Mesenteric fat pad (tissue), 1 donor: ENCODE measurements around the gene SZT2. TPM values are rescaled to one million over a fixed set of nuclear protein-coding genes. Genes with fewer than 3 reads are reported as not detected.
"Not testable (repeated sequence)": the region's sequence is repeated elsewhere in the genome, so short reads cannot be mapped to it uniquely, and the experiment has no call there.

ENCODE experiments used
- DNase-seq: peaks from one replicate; pipeline ENCODE4 v3.0.0-alpha.2; 2020; ENCODE audit warnings: low spot score
- total RNA-seq: library from RNA; stranded (reverse); fragmentation: NEBNext Ultra II Directional; extraction: Animal tissue kit (Norgen Biotek cat#: 25700); gene quantifications from one replicate; pipeline ENCODE4 v1.2.1, GENCODE V29; 2021
- donor health status: DM: yes; HTN: yes; CAD: no.

Gene SZT2
- total RNA-seq, 1 donor from 2014 or later, result 65.3 TPM

DNA sequence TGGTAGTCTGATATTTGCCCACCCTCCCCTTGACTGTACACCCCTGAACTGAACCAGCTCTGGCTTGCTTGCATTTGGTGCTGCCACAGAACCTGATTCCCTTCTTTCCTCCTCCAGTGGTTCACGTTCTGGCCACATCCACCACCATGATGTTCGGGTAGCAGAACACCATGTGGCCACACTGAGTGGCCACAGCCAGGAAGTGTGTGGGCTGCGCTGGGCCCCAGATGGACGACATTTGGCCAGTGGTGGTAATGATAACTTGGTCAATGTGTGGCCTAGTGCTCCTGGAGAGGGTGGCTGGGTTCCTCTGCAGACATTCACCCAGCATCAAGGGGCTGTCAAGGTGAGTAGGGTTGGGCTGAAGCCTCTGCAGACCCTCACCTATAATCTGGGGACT, 29.1 kb upstream of the SZT2 start:
- no peak for DNase-seq

DNA sequence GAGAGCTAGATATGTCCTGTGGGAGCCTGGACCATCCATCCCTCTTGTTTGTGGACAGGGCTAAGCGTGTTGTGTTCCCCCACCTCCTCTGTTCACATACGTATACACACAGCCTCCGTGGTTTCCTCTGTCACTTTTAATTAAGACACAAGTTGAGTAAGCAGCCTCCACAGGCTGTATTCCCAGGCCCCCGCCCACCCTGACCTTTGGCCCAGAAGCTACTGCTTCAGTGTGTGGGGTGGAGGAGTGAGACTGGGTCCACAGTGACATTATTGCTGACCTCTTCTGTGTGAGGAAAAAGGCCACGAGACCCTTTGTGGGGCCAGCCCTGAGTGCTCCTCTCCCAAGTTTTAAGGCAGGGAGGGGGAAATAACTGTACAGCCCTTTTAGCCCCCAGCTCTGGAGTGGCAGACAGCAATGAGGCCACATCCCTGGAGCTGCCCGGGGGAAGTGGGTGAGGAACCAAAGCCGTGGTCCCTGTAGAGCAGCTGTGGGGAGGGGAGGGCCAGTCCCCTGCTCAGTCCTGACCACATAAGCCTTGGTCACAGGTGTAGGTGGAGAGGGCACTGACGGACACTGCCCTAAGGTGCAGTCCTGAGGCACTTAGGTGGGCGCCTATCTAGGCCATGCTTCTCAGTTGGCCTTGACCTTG, 26.3 kb upstream of the SZT2 start:
- no peak for DNase-seq

DNA sequence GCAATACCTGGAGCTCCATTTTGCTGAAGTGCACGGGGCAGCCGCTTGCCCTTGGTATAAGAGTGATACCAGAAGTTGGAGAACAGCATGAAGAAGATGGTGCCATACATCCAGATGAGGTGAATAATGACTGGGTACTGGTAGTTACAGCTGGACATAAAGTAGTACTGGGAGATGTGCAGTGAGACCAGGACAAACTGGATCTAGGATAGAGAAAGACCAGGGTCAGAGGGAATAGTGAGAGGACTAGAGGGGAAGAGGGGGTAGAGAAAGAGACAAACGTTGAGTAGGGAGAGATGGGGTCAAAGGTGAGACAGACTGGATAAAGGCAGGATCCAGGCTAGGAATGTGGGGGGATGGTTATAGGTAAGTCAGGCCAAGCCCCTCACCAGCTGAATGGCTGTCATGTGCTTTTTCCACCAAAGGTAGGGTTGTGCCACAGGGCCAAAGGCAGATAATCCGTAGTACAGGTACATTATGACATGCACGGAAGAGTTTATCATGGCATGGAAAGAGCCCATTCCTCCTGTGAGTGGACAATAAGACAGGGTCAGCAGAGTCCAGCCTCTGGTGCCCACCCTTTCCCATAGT, 25.7 kb upstream of the SZT2 start:
- no peak for DNase-seq

DNA sequence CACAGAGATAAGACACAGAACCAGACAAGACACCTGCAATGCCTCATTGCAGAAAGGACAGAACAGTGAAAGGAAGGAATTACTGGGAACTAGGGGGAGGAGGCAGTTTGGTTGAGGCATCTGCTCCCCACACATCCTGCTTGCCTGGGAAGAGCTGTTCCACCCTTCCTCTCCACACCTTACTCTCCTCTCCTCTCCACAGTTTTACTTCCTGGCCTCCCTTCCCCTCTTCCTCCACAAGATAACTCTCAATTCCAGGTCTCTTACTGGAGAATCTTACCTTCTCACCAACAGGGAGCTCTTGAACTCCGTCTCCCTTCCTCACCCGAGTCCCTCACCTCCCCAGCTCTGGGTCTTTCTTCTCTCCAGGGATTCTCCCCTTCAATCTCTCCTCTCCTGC, 24.0 kb upstream of the SZT2 start:
- no peak for DNase-seq

DNA sequence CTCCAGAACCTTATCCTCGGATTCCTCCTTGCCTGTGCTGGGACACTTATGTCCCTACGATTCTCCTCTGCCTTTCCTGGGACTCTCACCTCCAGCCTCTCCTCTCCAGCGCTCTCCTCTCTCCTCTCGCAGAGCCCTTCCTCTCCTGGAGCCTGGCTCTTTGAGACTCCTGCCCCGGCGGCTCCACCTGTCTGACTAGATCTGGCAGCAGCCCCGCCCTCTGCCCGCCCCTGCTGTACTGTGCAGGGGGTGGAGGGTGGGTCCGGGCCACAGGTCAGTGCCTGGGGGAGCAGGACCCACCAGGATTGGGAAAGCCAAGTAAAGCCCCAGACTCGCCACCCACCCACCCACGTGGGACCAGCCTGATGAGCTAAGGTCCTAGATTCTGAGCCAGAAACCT, 23.5 kb upstream of the SZT2 start:
- DNase-seq, result no peak

DNA sequence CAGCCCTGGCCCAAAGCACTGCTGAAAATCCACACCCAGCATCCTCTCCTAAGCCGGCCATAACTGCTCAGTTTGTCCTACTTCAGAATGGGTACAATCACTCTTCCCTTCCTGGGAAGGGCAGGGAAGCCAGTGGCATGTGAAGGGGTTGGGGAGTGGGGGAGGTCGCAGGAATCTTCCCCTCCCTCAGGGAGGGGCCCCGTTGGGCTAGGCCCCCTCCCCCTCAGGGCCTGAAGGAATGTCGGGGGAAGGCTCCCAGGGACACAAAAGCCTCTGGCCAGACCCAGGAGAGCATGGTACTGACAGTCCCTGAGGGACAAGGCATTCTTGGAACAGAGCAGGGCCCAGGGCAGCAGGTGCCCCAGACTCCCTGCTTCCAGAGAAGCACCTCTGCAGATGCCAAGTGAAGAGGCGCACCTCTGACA, 23.1 kb upstream of the SZT2 start:
- DNase-seq, result no peak

DNA sequence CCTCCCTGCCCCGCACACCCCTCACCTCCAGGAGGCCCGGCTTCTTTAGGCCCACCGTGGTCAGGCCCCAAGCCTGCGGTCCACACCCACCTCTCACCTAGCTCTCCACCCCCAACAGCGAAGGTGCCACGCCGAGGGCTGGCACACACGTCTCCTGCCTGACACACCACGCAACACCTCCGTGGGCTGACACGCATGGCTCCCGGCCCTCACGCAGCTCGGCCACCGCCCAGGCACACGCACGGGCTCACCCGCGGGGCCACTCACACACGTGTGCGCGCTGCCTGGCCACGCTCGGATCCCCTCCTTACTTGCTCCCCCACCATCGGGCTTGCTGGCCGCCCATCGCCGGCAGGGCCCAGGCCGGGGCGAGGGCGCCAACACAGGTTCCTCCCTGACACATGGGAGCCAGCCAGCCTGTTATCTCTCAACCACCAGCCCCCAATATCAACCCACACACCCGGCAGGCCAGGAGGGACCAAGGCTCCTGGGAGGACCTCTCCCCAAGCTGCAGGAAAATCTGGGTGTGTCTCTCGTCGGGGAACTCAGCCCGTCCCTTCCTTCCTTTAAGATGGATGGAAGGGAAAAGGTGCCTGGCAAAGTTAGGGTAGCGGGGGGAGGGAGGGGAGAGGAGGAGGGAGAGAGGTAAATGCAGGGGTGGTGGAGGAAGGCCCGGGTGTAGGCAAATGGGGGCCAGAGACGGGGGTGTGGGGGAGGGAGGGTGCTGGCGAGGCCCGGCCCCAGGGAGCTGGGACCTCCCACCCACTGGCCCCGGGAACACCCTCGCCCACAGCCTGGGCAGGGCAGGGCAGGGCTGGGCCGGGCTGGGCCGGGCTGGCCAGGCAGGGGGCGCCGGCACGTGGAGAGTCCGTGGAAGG, 22.4 kb upstream of the SZT2 start:
- DNase-seq, result no peak

DNA sequence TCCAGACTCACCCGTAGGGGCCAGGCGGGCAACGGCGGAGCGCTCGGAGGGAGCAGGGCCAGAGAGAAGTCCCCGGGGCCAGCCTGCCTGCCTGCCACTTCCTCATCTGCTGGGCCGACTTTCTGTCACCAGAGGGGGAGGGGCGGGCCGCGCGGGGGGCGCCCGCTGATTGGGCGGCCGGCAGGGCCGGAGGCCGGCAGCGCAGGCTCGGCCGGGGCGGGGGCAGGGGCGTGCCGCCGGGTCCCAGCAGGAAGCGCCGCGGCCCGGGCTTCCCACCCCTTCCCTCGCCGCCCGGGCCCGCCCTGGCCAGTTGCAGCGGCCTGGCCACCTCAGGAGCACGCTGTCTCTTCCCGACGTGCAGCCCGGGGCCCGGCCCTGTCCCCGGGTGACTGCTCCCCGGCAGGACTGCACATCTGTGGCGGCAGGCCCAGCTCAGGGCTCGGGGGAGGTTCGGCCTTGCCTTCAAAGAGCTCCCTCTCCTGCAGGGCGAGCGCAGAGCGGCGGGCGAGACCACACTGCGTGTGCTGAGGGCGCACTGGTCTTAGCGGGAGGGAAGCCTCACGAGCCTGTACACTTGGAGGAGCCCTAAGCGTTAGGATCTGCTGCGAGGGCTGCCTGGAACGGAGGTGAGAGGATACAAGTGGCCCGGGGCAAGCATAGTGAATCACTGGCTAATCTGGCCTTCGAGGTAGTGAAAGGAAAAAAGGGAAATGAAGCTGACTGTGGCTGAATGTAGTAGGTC, 21.6 kb upstream of the SZT2 start, which contains the start of gene ELOVL1:
Gene ELOVL1 (minus strand): TSS at position 108 of the 742 bp plus-strand sequence. CDS start 2,402 bp downstream, outside the sequence.
- DNase-seq, result peak; percentile 98

DNA sequence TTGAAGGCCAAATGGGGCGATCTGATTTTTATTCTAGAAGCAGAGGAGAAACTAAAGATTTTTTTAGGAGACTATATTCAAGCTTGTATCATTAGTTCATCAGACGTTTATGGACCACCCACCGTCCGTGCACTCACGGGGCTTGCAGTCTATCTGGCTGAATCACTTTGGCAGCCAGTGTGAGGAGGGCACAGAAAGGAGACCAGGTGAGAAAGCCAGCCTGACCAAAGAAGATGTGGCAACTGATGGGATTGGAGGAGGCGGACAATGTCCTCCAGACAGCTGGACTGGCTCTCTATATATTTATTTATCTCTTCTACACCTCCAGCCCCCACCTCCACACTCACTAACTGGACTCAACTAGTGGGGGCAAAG, 21.1 kb upstream of the SZT2 start:
- DNase-seq, result no peak

DNA sequence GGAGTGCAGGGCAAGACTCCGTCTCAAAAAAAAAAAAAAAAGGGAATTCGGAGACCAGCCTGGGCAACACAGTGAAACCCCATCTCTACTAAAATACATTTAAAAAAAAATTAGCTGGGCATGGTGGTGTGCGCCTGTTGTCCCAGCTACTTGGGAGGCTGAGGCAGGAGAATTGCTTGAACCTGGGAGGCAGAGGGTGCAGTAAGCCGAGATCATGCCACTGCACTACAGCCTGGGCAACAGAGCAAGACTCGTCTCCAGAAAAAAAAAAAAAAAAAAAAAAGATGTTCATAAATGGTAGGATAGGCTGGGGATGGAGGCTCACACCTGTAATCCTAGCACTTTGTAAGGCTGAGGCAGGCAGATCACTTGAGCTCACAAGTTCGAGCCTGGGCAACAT, 19.9 kb upstream of the SZT2 start:
- not testable (repeated sequence) for DNase-seq

DNA sequence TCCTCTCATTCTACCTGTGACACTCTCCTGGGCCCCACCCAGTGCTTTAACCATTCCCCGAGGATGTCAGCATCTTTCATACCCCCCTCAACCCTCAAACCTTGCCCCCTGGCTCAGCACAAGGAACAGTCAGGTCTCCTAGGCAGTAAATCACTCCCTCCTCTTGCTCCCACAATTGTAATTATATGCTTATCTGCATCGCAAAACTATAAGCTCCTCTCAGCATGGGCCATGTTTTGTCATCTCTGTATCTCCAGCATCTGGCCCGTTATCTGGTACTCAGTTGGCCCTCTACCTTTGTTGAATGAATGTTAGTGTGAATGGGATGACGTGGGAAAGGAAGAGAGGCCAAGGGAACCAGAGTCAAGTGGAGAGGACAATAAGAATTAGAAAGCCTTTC, 19.1 kb upstream of the SZT2 start:
- no peak for DNase-seq

DNA sequence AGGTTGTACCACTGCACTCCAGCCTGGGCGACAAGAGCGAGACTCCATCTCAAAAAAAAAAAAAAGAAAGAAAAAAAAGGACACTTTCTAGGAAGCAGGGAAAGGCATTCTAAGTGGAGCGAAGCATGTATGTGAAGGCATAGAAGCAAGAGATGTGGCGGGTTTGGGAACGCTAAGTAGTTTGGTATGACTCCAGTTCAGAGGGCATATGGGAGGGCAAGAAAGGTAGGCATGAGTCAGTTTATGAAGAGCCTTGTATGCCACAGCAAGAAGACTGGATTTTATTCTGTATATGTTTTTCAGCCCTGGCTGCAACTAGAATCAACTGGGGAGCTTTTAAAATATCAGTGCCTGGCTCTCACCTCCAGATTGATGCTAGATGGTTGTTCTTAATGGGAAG, 17.5 kb upstream of the SZT2 start:
- no peak for DNase-seq

DNA sequence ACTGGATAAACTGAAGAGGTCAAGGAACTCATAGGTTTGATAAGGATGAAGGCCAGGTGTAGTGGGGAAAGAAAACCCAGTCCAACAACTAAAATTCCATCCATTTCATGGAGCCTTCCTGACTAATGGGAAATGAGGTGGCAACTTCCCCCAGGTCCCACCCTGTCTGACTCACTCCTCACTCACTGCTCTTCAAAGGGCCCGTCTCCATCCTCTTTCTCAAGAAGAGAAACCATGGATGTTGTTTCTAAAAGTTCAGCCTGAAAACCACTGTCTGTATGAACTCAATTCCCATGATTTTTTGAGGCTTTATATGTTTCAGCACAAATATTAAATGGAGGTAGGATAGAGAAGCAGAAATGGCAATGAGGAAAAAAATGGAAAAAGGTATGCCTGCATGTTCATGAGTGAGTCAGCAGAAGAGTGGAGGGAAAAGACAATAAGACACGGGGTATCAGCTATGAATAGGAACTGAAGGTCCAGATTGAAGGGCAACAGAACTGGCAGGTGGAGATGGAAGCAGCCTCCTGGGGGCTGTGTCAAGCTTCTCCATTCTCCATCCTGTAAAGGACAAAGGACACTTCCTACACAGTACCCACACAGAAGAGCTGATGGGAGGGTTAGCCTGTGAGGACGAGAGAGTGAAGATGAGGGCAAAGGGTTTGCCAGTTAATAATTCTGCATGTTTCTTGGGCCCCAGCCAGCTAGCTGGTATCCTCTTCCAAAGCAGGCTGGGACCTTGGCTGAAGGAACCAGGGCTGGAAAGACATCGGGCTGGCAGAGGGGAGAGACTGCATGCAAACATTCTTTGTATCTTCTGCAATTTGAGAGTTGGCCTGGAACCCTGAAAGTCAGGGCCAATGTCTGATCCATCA, 16.4 kb upstream of the SZT2 start:
- no peak for DNase-seq

DNA sequence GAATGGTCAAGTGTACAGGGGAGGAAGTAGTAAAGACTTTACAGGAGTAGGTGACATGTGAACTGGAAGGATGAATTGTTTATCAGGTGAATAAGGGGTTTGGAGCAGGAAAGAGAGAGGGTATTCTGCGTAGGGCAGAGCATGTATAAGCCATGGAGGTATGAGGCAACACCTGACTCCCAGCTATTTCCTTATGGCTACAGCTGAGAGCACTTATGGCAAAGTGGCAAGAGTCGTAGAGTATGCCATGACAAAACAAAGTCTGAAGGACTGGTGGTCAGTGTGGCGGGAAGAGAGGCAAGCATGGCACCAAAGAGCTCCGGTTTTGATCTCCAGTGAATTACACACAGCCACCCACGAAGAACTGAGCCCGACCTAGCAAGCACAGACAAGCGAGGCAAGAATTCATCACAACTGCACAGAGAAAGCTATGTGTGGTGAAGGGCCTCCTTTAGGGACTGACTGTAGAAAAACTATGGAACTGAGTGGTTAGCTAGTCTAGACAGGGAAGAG, 12.9 kb upstream of the SZT2 start:
- DNase-seq, result no peak

DNA sequence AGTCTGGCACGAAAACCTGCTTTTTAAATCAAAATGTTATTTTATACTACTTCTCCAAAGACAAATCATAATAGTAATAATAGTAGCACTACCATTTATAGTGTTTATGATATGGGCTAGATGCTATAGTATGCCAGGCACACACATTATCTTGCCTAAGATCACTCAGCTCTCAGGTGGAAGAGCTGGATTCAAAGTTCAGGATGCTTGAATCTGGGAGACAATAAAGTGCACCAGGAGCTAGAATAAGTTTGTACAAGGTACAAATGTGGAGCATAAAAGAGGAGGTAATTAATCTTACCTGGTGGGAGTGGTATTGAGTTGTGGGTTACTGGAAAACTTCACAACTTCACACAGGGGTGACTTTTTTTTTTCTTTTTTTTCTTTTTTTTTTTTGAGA, 11.9 kb upstream of the SZT2 start:
- no peak for DNase-seq

DNA sequence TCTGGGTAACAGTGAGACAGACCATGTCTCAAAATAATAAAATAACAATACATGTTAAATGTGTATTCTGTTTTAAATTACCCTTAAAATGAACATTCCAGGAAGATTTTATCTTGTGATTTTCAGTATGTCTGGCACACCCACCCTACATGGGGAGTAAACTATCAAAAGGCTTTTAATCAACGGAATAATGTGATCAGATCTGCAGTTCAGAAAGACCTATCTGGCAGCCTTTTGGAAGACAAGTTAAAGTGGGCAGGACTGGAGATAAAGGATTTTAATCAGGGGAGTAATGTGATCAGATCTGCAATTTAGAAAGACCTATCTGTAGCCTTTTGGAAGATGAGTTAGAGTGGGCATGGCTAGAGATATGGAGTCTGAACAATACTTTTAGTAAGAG, 10.2 kb upstream of the SZT2 start:
- no peak for DNase-seq

DNA sequence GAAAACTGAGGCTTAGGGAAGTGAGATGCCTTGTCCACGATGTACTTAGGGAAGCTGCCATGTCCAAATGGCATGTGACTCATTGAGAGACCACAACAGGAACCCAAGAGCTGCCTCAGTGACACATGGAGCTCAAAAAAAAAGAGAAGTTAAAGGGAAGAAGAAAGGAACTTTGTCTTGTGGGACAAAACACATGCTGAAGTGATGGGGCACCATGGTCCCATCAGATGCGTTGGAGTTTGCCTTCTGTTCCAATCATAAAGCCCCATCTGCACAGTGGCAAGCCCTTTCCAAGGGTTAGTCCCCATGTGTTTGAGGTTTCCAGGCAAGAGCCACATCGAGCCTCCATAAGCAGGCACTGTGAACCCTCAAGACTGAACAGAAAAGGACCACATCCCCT, 8.1 kb upstream of the SZT2 start:
- DNase-seq, result no peak

DNA sequence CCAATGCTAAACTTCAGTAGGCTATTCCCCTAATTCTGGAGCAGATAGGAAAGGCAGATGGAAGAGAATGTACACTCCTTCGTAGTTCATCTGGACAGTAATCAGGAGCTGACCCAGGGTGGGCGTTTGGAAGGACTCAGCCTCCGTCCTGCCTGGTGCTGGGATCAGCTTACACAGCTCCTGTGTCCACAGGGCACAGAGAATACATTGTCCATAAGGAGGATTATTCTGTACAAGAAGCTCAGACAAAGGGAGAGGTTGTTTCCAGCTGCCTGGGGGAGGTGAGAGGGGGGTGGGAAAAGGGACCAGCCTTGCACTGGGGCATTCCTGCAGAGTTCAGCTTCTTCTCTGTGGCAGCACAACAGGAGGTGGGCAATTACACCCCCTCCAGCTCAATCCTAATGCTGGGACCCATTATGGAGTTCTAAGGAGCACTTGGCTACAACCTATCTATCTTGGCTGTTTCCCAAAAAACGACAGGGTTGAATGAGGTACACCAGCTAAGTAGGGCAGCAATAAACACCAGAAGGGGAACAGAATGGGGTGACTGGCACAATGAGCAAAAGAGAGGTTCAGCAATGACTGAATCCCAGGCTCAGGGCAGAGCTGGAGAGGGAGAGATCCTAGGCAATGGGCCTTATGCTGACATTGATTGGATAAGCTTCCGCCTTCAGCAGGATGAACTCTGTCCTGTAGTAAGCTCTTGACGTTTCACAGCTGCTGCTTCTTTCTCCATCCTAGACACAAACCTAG, 7.5 kb upstream of the SZT2 start:
- DNase-seq, result no peak

DNA sequence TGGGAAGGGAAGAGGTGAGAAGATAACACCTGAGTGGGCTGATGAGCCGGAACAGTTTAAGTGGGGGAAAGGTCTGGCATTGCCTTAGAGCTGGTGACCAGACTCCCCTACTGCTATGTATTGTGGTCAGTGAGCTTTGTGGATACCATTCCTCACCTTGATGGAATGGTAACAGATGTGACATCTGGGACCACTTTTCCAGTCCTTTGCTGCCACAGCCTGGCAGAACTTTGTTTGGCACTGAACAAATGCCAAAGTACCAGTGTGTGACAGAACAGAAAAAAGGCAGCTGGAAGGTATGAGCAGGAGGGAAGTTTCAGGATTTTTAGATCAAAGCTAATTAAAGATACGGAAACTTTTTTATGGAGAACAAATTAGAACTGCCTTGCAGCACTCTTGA, 6.2 kb upstream of the SZT2 start:
- DNase-seq, result no peak

DNA sequence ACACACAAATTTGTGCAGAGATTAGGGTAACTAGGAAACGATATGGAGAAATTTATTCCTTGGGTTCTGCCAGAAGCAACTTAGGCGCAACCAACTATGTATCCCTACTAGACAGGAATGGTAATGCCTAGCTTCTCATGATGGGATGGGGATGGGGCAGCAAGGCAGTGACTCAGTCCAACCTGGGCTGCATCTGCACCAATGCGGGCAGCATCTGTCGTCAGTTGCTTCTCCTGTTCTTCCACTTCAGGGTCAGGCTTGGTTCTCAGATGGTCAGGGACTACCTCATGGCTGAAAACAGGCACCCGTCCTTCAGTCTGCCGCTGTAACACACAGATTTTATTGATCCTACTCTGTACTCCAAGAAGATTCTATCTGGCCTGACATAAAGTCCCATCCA, 3.0 kb upstream of the SZT2 start:
- no peak for DNase-seq
